HCEC 1CT (cell line): ENCODE results near the gene SLC35D2.
"Not testable (repeated sequence)": the region's sequence is repeated elsewhere in the genome, so short reads cannot be mapped to it uniquely, and the experiment has no call there.

Experiments
- DNase-seq: peaks from one replicate; pipeline ENCODE4 v3.0.0-alpha.2; 2017

Gene SLC35D2

GRCh38 chr9:96399325-96399633, 15.8 kb upstream of the SLC35D2 start:
- no peak for DNase-seq

GRCh38 chr9:96398582-96399324, 15.2 kb upstream of the SLC35D2 start:
- no peak for DNase-seq

- no peak for DNase-seq
Measured at GRCh38 chr9:96395964-96396363, 12.5 kb upstream of the SLC35D2 start.

GRCh38 chr9:96394832-96395496, 11.5 kb upstream of the SLC35D2 start:
- no peak for DNase-seq

- no peak for DNase-seq
Measured at GRCh38 chr9:96392263-96392662, 8.8 kb upstream of the SLC35D2 start.

- DNase-seq = no peak
Measured at GRCh38 chr9:96391021-96391765, 7.7 kb upstream of the SLC35D2 start.

GRCh38 chr9:96388144-96388543, 4.6 kb upstream of the SLC35D2 start:
- DNase-seq = no peak

- DNase-seq = no peak
Measured at GRCh38 chr9:96386157-96386556, 2.6 kb upstream of the SLC35D2 start.

GRCh38 chr9:96382839-96383164, 709 bp downstream of the SLC35D2 start:
- no peak for DNase-seq

- DNase-seq = peak; percentile 49
Measured at GRCh38 chr9:96382175-96382574, 1.3 kb downstream of the SLC35D2 start.

GRCh38 chr9:96381696-96382095, 1.8 kb downstream of the SLC35D2 start:
- DNase-seq = no peak

- DNase-seq = no peak
Measured at GRCh38 chr9:96381125-96381524, 2.4 kb downstream of the SLC35D2 start.

- DNase-seq = no peak
Measured at GRCh38 chr9:96379461-96379860, 4.0 kb downstream of the SLC35D2 start.

GRCh38 chr9:96378187-96378586, 5.3 kb downstream of the SLC35D2 start:
- no peak for DNase-seq

GRCh38 chr9:96376891-96377874, 6.3 kb downstream of the SLC35D2 start:
- DNase-seq = peak; percentile 30

- not testable (repeated sequence) for DNase-seq
Measured at GRCh38 chr9:96375507-96375906, 8.0 kb downstream of the SLC35D2 start.

- no peak for DNase-seq
Measured at GRCh38 chr9:96367943-96368342, 15.6 kb downstream of the SLC35D2 start.

GRCh38 chr9:96363175-96363967, 20.1 kb downstream of the SLC35D2 start:
- DNase-seq = peak; percentile 6

- DNase-seq = not testable (repeated sequence)
Measured at GRCh38 chr9:96362119-96362518, 21.4 kb downstream of the SLC35D2 start.

- no peak for DNase-seq
Measured at GRCh38 chr9:96361668-96362067, 21.8 kb downstream of the SLC35D2 start.

GRCh38 chr9:96360976-96361375, 22.5 kb downstream of the SLC35D2 start:
- DNase-seq = no peak

GRCh38 chr9:96360523-96360922, 23.0 kb downstream of the SLC35D2 start:
- not testable (repeated sequence) for DNase-seq
